ENCODE results near the gene PARD3. TPM values are rescaled to one million over a fixed set of nuclear protein-coding genes. Genes with fewer than 3 reads are reported as not detected.
A peak's percentile ranks its signal among the peaks of the same experiment; 100 is the strongest.

Gene PARD3
- polyA plus RNA-seq, 2 of the 4 experiments (the other 2 are of a cell fraction): 110 to 200 TPM

DNA sequence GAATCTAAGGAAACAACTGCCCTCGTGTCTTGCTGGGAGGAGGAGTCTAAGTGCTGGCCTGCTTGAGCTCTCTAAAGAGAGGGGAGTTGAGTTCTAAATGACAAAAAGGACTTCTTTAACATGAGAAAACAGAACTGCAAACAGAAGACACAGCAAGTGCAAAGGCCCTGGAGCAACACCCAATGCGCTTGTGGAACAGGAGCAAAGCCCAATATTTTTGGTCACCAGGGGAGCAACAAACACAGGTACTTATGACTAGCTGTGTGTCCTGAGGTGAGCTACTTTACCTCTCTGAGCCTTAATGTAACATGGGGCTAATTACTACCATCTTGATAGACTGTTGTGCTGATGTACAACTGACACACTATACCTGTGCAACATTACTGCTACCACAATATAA is 634.3 kb downstream of the PARD3 start:
- no peak overlapping the region for H3K4me2 ChIP-seq
- TF ChIP-seq E2F6 (IDR thresholded peaks at IDR 0.05; ENCODE audit: borderline replicate concordance, low read depth): no peak
- TF ChIP-seq ATOH8 (CRISPR knock-in tag; IDR thresholded peaks at IDR 0.05; ENCODE audit: low read depth): no peak
- TF ChIP-seq MYC (IDR thresholded peaks at IDR 0.05; ENCODE audit: borderline replicate concordance, low read length): no peak
- TF ChIP-seq ZFP36 (IDR thresholded peaks at IDR 0.05; ENCODE audit: borderline replicate concordance, partially characterized antibody): no peak
- TF ChIP-seq CHD4 (IDR thresholded peaks at IDR 0.05; ENCODE audit: borderline replicate concordance): no peak
- no peak for TF ChIP-seq NFE2L2 (conservative IDR thresholded peaks at IDR 0.05; ENCODE audit: low read length)
- TF ChIP-seq SMC3 (IDR thresholded peaks at IDR 0.05): no peak
- TF ChIP-seq JUN (IDR thresholded peaks at IDR 0.05): no peak
- FAIRE-seq: no peak
- H3K27ac ChIP-seq: no peak overlapping the region
- POLR2A ChIA-PET: no interaction called here
- no peaks in the 10 kb centered on the region for H3K9me3 ChIP-seq
- no peak for DNase-seq (ENCODE audit: low read depth in 1 of 2, low spot score in 1 of 2)
- CTCF ChIA-PET: no interaction called here
- no peak for ATAC-seq
- WGBS (ENCODE audit: missing lambda C conversion rate): 92% methylated on average over 2 of the region's 2 CpGs
- no peak overlapping the region for H3K4me3 ChIP-seq
- peaks cover 25% of the 10 kb centered on the region for H3K4me1 ChIP-seq

GRCh38 chr10:34179280-34179679 is 635.8 kb downstream of the PARD3 start:
- 57% methylated on average over 3 of the region's 3 CpGs for WGBS (ENCODE audit: missing lambda C conversion rate)
- H3K4me3 ChIP-seq: no peak overlapping the region
- no peaks in the 10 kb centered on the region for H3K9me3 ChIP-seq
- ATAC-seq: no peak
- no peak overlapping the region for H3K4me2 ChIP-seq
- TF ChIP-seq BHLHE40 (IDR thresholded peaks at IDR 0.05; ENCODE audit: low read depth, low read length) (no peak), E2F6 (IDR thresholded peaks at IDR 0.05; ENCODE audit: borderline replicate concordance, low read depth) (no peak), RARB (CRISPR knock-in tag; IDR thresholded peaks at IDR 0.05) (no peak), HEYL (CRISPR knock-in tag; IDR thresholded peaks at IDR 0.05) (no peak), REST (IDR thresholded peaks at IDR 0.05) (no peak), NFE2L2 (conservative IDR thresholded peaks at IDR 0.05; ENCODE audit: low read length) (no peak), MAX (IDR thresholded peaks at IDR 0.05) (no peak), EHF (CRISPR knock-in tag; IDR thresholded peaks at IDR 0.05) (no peak), JUNB (IDR thresholded peaks at IDR 0.05) (no peak), NPAS2 (CRISPR knock-in tag; IDR thresholded peaks at IDR 0.05; ENCODE audit: borderline replicate concordance) (no peak)
- TF ChIP-seq, protein P1, sequence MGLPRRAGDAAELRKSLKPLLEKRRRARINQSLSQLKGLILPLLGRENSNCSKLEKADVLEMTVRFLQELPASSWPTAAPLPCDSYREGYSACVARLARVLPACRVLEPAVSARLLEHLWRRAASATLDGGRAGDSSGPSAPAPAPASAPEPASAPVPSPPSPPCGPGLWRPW (IDR thresholded peaks at IDR 0.05): no peak
- TF ChIP-seq, protein P2, sequence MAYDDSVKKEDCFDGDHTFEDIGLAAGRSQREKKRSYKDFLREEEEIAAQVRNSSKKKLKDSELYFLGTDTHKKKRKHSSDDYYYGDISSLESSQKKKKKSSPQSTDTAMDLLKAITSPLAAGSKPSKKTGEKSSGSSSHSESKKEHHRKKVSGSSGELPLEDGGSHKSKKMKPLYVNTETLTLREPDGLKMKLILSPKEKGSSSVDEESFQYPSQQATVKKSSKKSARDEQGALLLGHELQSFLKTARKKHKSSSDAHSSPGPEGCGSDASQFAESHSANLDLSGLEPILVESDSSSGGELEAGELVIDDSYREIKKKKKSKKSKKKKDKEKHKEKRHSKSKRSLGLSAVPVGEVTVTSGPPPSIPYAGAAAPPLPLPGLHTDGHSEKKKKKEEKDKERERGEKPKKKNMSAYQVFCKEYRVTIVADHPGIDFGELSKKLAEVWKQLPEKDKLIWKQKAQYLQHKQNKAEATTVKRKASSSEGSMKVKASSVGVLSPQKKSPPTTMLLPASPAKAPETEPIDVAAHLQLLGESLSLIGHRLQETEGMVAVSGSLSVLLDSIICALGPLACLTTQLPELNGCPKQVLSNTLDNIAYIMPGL (CRISPR knock-in tag; IDR thresholded peaks at IDR 0.05; ENCODE audit: borderline replicate concordance): no peak
- ChIA-PET POLR2A (no interaction called here), CTCF (no interaction called here)
- no peak for DNase-seq (ENCODE audit: low read depth in 1 of 2, low spot score in 1 of 2)
- H3K27ac ChIP-seq: peak overlapping the region in 1 of 2 experiments; percentile 53; a peak in 3 of 6 replicates
- no peak for FAIRE-seq
- H3K4me1 ChIP-seq: peaks cover 14% of the 10 kb centered on the region; the same call in 2 of the 3 replicates

Data from A549 (cell line).